ENCODE results near the gene DPH6.

GRCh38 chr15:35519541-35520149 lies 26.3 kb downstream of the DPH6 start:
- TF ChIP-seq, protein P1, sequence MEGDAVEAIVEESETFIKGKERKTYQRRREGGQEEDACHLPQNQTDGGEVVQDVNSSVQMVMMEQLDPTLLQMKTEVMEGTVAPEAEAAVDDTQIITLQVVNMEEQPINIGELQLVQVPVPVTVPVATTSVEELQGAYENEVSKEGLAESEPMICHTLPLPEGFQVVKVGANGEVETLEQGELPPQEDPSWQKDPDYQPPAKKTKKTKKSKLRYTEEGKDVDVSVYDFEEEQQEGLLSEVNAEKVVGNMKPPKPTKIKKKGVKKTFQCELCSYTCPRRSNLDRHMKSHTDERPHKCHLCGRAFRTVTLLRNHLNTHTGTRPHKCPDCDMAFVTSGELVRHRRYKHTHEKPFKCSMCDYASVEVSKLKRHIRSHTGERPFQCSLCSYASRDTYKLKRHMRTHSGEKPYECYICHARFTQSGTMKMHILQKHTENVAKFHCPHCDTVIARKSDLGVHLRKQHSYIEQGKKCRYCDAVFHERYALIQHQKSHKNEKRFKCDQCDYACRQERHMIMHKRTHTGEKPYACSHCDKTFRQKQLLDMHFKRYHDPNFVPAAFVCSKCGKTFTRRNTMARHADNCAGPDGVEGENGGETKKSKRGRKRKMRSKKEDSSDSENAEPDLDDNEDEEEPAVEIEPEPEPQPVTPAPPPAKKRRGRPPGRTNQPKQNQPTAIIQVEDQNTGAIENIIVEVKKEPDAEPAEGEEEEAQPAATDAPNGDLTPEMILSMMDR (IDR thresholded peaks at IDR 0.05; ENCODE audit: insufficient read depth, low read length, poor library complexity, severe bottlenecking): peak; percentile 68
- TF ChIP-seq EZH2phosphoT487 (conservative IDR thresholded peaks at IDR 0.05; ENCODE audit: low read length): no peak
